ENCODE data around the gene ACADVL. TPM values are rescaled to one million over a fixed set of nuclear protein-coding genes. Genes with fewer than 3 reads are reported as not detected.
"Not testable (repeated sequence)": the region's sequence is repeated elsewhere in the genome, so short reads cannot be mapped to it uniquely, and the experiment has no call there.

The ACADVL gene
- 653 and 693 TPM in 2 replicates for total RNA-seq
- long read RNA-seq, transcript ACADVL-203 (20 exons, 2,323 nt): major isoform, 6 of 67 reads
- long read RNA-seq, partial matches to known transcripts: 40 of 67 reads
- long read RNA-seq, other reads (novel, unspliced or antisense): 18 of 67 reads

GRCh38 chr17:7219812-7220592 is at the start of gene ACADVL, which contains the start of gene DLG4:
Gene ACADVL (plus strand): TSS chr17:7219938. CDS start chr17:7219985, 47 bp downstream.
Gene DLG4 (minus strand): TSS chr17:7219836.
- peaks cover 6% of the 10 kb centered on the region for H3K36me3 Mint-ChIP-seq (ENCODE audit: insufficient read depth)
- no peak for TF ChIP-seq CTCF (IDR thresholded peaks at IDR 0.05; ENCODE audit: unreplicated experiment)
- peak; percentile 59 for DNase-seq (ENCODE audit: low spot score, unreplicated experiment)
- H3K4me3 Mint-ChIP-seq (ENCODE audit: low read depth): peak within 1 kb of the TSS; percentile 91
- H3K27me3 Mint-ChIP-seq: no peaks in the 10 kb centered on the region
- H3K27ac Mint-ChIP-seq: peak within 1 kb of the TSS; percentile 97
- H3K9me3 Mint-ChIP-seq (ENCODE audit: low read depth): no peaks in the 10 kb centered on the region
- H3K4me1 Mint-ChIP-seq (ENCODE audit: low read depth): peaks cover 34% of the 10 kb centered on the region

- DNase-seq (ENCODE audit: low spot score, unreplicated experiment); H3K27me3 Mint-ChIP-seq; H3K4me3 Mint-ChIP-seq (ENCODE audit: low read depth); H3K27ac Mint-ChIP-seq; H3K9me3 Mint-ChIP-seq (ENCODE audit: low read depth); H3K4me1 Mint-ChIP-seq (ENCODE audit: low read depth); H3K36me3 Mint-ChIP-seq (ENCODE audit: insufficient read depth): not testable (repeated sequence)
Measured at GRCh38 chr17:7172522-7173191, 47.1 kb upstream of the ACADVL start.

GRCh38 chr17:7173687-7174602 is 45.8 kb upstream of the ACADVL start:
- Mint-ChIP-seq H3K4me1 (ENCODE audit: low read depth) (peaks cover 8% of the 10 kb centered on the region), H3K4me3 (ENCODE audit: low read depth) (peak overlapping the region; percentile 32), H3K9me3 (ENCODE audit: low read depth) (peaks cover 5% of the 10 kb centered on the region), H3K36me3 (ENCODE audit: insufficient read depth) (peaks cover 4% of the 10 kb centered on the region), H3K27ac (no peak overlapping the region), H3K27me3 (no peaks in the 10 kb centered on the region)
- TF ChIP-seq CTCF (IDR thresholded peaks at IDR 0.05; ENCODE audit: unreplicated experiment): peak; percentile 37
- peak; percentile 41 for DNase-seq (ENCODE audit: low spot score, unreplicated experiment)

GRCh38 chr17:7174603-7175326 is 45.0 kb upstream of the ACADVL start:
- H3K4me3 Mint-ChIP-seq (ENCODE audit: low read depth): no peak overlapping the region
- TF ChIP-seq CTCF (IDR thresholded peaks at IDR 0.05; ENCODE audit: unreplicated experiment): no peak
- no peaks in the 10 kb centered on the region for H3K9me3 Mint-ChIP-seq (ENCODE audit: low read depth)
- H3K36me3 Mint-ChIP-seq (ENCODE audit: insufficient read depth): peaks cover 2% of the 10 kb centered on the region
- peaks cover 8% of the 10 kb centered on the region for H3K4me1 Mint-ChIP-seq (ENCODE audit: low read depth)
- H3K27me3 Mint-ChIP-seq: no peaks in the 10 kb centered on the region
- no peak for DNase-seq (ENCODE audit: low spot score, unreplicated experiment)
- no peak overlapping the region for H3K27ac Mint-ChIP-seq

DNA sequence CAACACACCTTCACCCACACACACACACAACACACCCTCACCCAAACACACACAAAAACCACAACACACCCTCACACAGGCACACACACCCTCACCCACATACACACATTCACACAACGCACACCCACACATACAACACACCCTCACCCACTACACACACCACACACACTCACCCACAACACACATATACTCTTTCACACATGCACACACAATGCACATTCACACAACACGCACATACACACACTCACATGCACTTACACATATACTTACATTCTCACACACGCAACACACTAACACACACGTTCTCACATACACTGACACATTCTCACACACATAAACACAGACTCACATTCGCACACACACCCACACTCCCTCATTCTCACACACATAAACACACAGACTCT is 44.4 kb upstream of the ACADVL start:
- TF ChIP-seq CTCF (IDR thresholded peaks at IDR 0.05; ENCODE audit: unreplicated experiment): no peak
- H3K27ac Mint-ChIP-seq: no peak overlapping the region
- peaks cover 2% of the 10 kb centered on the region for H3K36me3 Mint-ChIP-seq (ENCODE audit: insufficient read depth)
- H3K27me3 Mint-ChIP-seq: no peaks in the 10 kb centered on the region
- DNase-seq (ENCODE audit: low spot score, unreplicated experiment): no peak
- peaks cover 8% of the 10 kb centered on the region for H3K4me1 Mint-ChIP-seq (ENCODE audit: low read depth)
- H3K4me3 Mint-ChIP-seq (ENCODE audit: low read depth): no peak overlapping the region
- H3K9me3 Mint-ChIP-seq (ENCODE audit: low read depth): no peaks in the 10 kb centered on the region

All from progenitor cell of endocrine pancreas (in vitro differentiated cells).